Measurements from ENCODE around the gene UBA3.

UBA3 gene

GRCh38 chr3:69032737-69033136, 47.4 kb downstream of the UBA3 start:
- TF ChIP-seq CTCF (IDR thresholded peaks at IDR 0.05; ENCODE audit: insufficient read depth, low read length): no peak
- TF ChIP-seq POLR2AphosphoS5 (IDR thresholded peaks at IDR 0.05; ENCODE audit: low read depth): no peak
- no peak for TF ChIP-seq SPI1 (IDR thresholded peaks at IDR 0.05; ENCODE audit: borderline replicate concordance, low read depth)
- Histone ChIP-seq H3K4me3 (replicated peaks; ENCODE audit: insufficient read depth, low read length) (no peak overlapping the region), H3K27me3 (ENCODE audit: insufficient read depth, poor library complexity, severe bottlenecking) (no peaks in the 10 kb centered on the region)

GRCh38 chr3:69032142-69032541, 48.0 kb downstream of the UBA3 start:
- Histone ChIP-seq H3K27me3 (ENCODE audit: insufficient read depth, poor library complexity, severe bottlenecking) (no peaks in the 10 kb centered on the region), H3K4me3 (replicated peaks; ENCODE audit: insufficient read depth, low read length) (no peak overlapping the region), H3K27ac (replicated peaks) (no peak overlapping the region)
- DNase-seq (ENCODE audit: low read depth in 1 of 2, low spot score in 1 of 2): no peak
- TF ChIP-seq GABPA (IDR thresholded peaks at IDR 0.05; ENCODE audit: low read depth) (no peak), SPI1 (IDR thresholded peaks at IDR 0.05; ENCODE audit: borderline replicate concordance, low read depth) (no peak), POLR2AphosphoS5 (IDR thresholded peaks at IDR 0.05; ENCODE audit: low read depth) (no peak), CTCF (IDR thresholded peaks at IDR 0.05; ENCODE audit: insufficient read depth, low read length) (no peak), REST (IDR thresholded peaks at IDR 0.05; ENCODE audit: insufficient replicate concordance, low read depth) (no peak)

More at GRCh38 chr3:69032737-69033136, 47.4 kb downstream of the UBA3 start:
- no peak for DNase-seq (ENCODE audit: low read depth in 1 of 2, low spot score in 1 of 2)
- no peak overlapping the region for H3K27ac ChIP-seq (replicated peaks)

- TF ChIP-seq REST (IDR thresholded peaks at IDR 0.05; ENCODE audit: insufficient replicate concordance, low read depth) (no peak), POLR2AphosphoS5 (IDR thresholded peaks at IDR 0.05; ENCODE audit: low read depth) (no peak), SPI1 (IDR thresholded peaks at IDR 0.05; ENCODE audit: borderline replicate concordance, low read depth) (no peak), GABPA (IDR thresholded peaks at IDR 0.05; ENCODE audit: low read depth) (no peak), CTCF (IDR thresholded peaks at IDR 0.05; ENCODE audit: insufficient read depth, low read length) (no peak)
- Histone ChIP-seq H3K27ac (replicated peaks) (no peak overlapping the region), H3K27me3 (ENCODE audit: insufficient read depth, poor library complexity, severe bottlenecking) (no peaks in the 10 kb centered on the region), H3K4me3 (replicated peaks; ENCODE audit: insufficient read depth, low read length) (no peak overlapping the region)
- no peak for DNase-seq (ENCODE audit: low read depth in 1 of 2, low spot score in 1 of 2)
These were observed 48.5 kb downstream of the UBA3 start for GRCh38 chr3:69031635-69032034.

- no peaks in the 10 kb centered on the region for H3K27me3 ChIP-seq (ENCODE audit: insufficient read depth, poor library complexity, severe bottlenecking)
- no peak for TF ChIP-seq SPI1 (IDR thresholded peaks at IDR 0.05; ENCODE audit: borderline replicate concordance, low read depth)
- no peak for TF ChIP-seq POLR2AphosphoS5 (IDR thresholded peaks at IDR 0.05; ENCODE audit: low read depth)
- TF ChIP-seq REST (IDR thresholded peaks at IDR 0.05; ENCODE audit: insufficient replicate concordance, low read depth): no peak
- TF ChIP-seq GABPA (IDR thresholded peaks at IDR 0.05; ENCODE audit: low read depth): no peak
- TF ChIP-seq CTCF (IDR thresholded peaks at IDR 0.05; ENCODE audit: insufficient read depth, low read length): no peak
- no peak for DNase-seq (ENCODE audit: low read depth in 1 of 2, low spot score in 1 of 2)
- H3K4me3 ChIP-seq (replicated peaks; ENCODE audit: insufficient read depth, low read length): no peak overlapping the region
- no peak overlapping the region for H3K27ac ChIP-seq (replicated peaks)
These were observed 59.3 kb downstream of the UBA3 start for GRCh38 chr3:69020857-69021256.
